ENCODE data around the gene TSHZ2. TPM values are rescaled to one million over a fixed set of nuclear protein-coding genes. Genes with fewer than 3 reads are reported as not detected.

TSHZ2 gene
- total and polyA plus RNA-seq, 2 of the 4 experiments (the other 2 are of a cell fraction) = under 0.01 to 0.02 TPM

- no peak for DNase-seq
- H2AK5ac ChIP-seq (ENCODE audit: low read depth, low read length) = no peak overlapping the region
- H2BK120ac ChIP-seq (ENCODE audit: low read depth, low read length) = no peak overlapping the region
- H3K4ac ChIP-seq (ENCODE audit: low read depth, low read length) = no peak overlapping the region
- TF ChIP-seq MAZ (IDR thresholded peaks at IDR 0.05; ENCODE audit: borderline replicate concordance, low read depth, low read length) (no peak), POLR2A (IDR thresholded peaks at IDR 0.05; ENCODE audit: low read depth, low read length) (no peak), CHD1 (IDR thresholded peaks at IDR 0.05; ENCODE audit: low read depth, low read length) (no peak), CEBPB (IDR thresholded peaks at IDR 0.05; ENCODE audit: low read depth, low read length) (no peak), MAFK (IDR thresholded peaks at IDR 0.05; ENCODE audit: low read depth, low read length) (no peak)
- TF ChIP-seq, protein P1, sequence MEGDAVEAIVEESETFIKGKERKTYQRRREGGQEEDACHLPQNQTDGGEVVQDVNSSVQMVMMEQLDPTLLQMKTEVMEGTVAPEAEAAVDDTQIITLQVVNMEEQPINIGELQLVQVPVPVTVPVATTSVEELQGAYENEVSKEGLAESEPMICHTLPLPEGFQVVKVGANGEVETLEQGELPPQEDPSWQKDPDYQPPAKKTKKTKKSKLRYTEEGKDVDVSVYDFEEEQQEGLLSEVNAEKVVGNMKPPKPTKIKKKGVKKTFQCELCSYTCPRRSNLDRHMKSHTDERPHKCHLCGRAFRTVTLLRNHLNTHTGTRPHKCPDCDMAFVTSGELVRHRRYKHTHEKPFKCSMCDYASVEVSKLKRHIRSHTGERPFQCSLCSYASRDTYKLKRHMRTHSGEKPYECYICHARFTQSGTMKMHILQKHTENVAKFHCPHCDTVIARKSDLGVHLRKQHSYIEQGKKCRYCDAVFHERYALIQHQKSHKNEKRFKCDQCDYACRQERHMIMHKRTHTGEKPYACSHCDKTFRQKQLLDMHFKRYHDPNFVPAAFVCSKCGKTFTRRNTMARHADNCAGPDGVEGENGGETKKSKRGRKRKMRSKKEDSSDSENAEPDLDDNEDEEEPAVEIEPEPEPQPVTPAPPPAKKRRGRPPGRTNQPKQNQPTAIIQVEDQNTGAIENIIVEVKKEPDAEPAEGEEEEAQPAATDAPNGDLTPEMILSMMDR (conservative IDR thresholded peaks at IDR 0.05; ENCODE audit: low read depth, low read length) = no peak
- H2BK5ac ChIP-seq (ENCODE audit: low read depth, low read length, poor library complexity, severe bottlenecking) = no peak overlapping the region
- no peak overlapping the region for H3K27ac ChIP-seq (ENCODE audit: insufficient read depth, low read length)
- peak overlapping the region; percentile 44 for H2AK9ac ChIP-seq (replicated peaks; ENCODE audit: low read depth, low read length, poor library complexity)
- no peak overlapping the region for H4K8ac ChIP-seq (ENCODE audit: low read depth in 2 of 2, low read length in 2 of 2)
- dilution Hi-C loops (cut with HindIII; ENCODE audit: low sequenced_read_pairs, unreplicated experiment) = no loop called here
- no peaks in the 10 kb centered on the region for H3K9me1 ChIP-seq (ENCODE audit: insufficient read depth, low read length)
- H3K27me3 ChIP-seq (ENCODE audit: control insufficient read depth, insufficient read depth, low read length) = no peaks in the 10 kb centered on the region
- H3K36me3 ChIP-seq (ENCODE audit: control insufficient read depth, insufficient read depth, low read length) = no peaks in the 10 kb centered on the region
- H3K18ac ChIP-seq (ENCODE audit: low read depth, low read length) = no peak overlapping the region
- in situ Hi-C loops (cut with MboI; ENCODE audit: low sequenced_read_pairs) = no loop called here
- no peaks in the 10 kb centered on the region for H3K4me1 ChIP-seq (ENCODE audit: control insufficient read depth, insufficient read depth, low read length)
- no peak overlapping the region for H3K4me3 ChIP-seq (ENCODE audit: insufficient read depth, low read depth, low read length)
- H2BK15ac ChIP-seq (ENCODE audit: low read depth, low read length) = no peak overlapping the region
- H3K56ac ChIP-seq (ENCODE audit: extremely low read depth, insufficient read depth, low read length) = no peak overlapping the region
- intact Hi-C loops (cut with micrococcal nuclease) = no loop called here
- ChIA-PET POLR2A (ENCODE audit: unreplicated experiment) (no interaction called here), CTCF (no interaction called here)
- no peak overlapping the region for H4K5ac ChIP-seq (ENCODE audit: low read depth, low read length)
- no TSS peak for BruUV-seq (replicated peaks)
- no peak overlapping the region for H4K91ac ChIP-seq (ENCODE audit: insufficient read depth, low read depth, low read length)
- H3K23ac ChIP-seq (ENCODE audit: low read depth, low read length) = no peak overlapping the region
- H3K4me2 ChIP-seq (ENCODE audit: low read depth, low read length) = no peak overlapping the region
- 0% methylated on average over 1 of the region's 11 CpGs; no CpG with 5 or more reads in 1 of the 2 experiments for WGBS, 2 experiments (ENCODE audit: extremely low coverage in 2 of 2, insufficient read length in 1 of 2)
- H3K79me1 ChIP-seq (ENCODE audit: low read depth in 1 of 2, low read length in 2 of 2) = no peaks in the 10 kb centered on the region
- no peak overlapping the region for H3K14ac ChIP-seq (replicated peaks; ENCODE audit: low read depth, low read length)
- no peak overlapping the region for H3K9ac ChIP-seq (ENCODE audit: low read depth, low read length)
- H2AFZ ChIP-seq (replicated peaks; ENCODE audit: low read length, poor library complexity) = no peak overlapping the region
- no peak for ATAC-seq (ENCODE audit: low read depth)
- H2BK20ac ChIP-seq (ENCODE audit: low read depth, low read length) = no peak overlapping the region
- no peaks in the 10 kb centered on the region for H4K20me1 ChIP-seq (ENCODE audit: insufficient read depth, low read length)
- no peaks in the 10 kb centered on the region for H3K9me3 ChIP-seq (ENCODE audit: control insufficient read depth, insufficient read depth, low read length)
These were observed 169.3 kb downstream of the TSHZ2 start for GRCh38 chr20:53141201-53142050.

Data from IMR-90 (cell line).